HepG2 (cell line): Measurements from ENCODE around the gene PDE6C. TPM values are rescaled to one million over a fixed set of nuclear protein-coding genes. Genes with fewer than 3 reads are reported as not detected.

Source experiments
- ATAC-seq: fragments of 200-7000 bp; cut with Tn5 transposase; 3 replicates; pipeline ENCODE4 v1.9.1; 2020; ENCODE audit warnings: mild to moderate bottlenecking, moderate library complexity
- BruUV-seq: library from RNA; stranded (reverse); fragments of 400-500 nt; replicated peaks from 2 replicates; lab custom pipeline; 2021; lab: Mats Ljungman, UMichigan
- CTCF ChIA-PET: fragments of 300-600 bp; formaldehyde crosslinking; extraction: SDS; loops from one replicate; lab custom pipeline; 2021; ENCODE audit warnings: low total read pairs, inconsistent platforms, low intra/inter-chr PET ratio; lab: Yijun Ruan, JAX
- POLR2A ChIA-PET: fragments of 350-600 bp; sonication (Branson Sonifier 250); formaldehyde crosslinking; loops from one replicate; lab custom pipeline; 2020; ENCODE audit warnings: antibody characterized with exemption, inconsistent platforms; lab: Yijun Ruan, JAX
- DNase-seq: peaks from one replicate; pipeline ENCODE4 v3.0.0-alpha.2; 2015; ENCODE audit warnings: low spot score
- FAIRE-seq: peaks from 3 replicates; lab custom pipeline; 2011; peaks lifted over from hg19 to GRCh38; lab: Jason Lieb, UNC
- H2AFZ ChIP-seq: one replicate; pipeline ENCODE4 v1.6.1; 2011; ENCODE audit warnings: low read length, inconsistent platforms
- H3K27ac ChIP-seq: fragments of 300-600 bp; 3 replicates; pipeline ENCODE4 v1.8.0; 2011; ENCODE audit warnings: mixed run types, mild to moderate bottlenecking, mixed read lengths, low read length, inconsistent platforms; ENCODE audit not compliant: insufficient read depth; ENCODE audit errors: extremely low read length
- H3K27me3 ChIP-seq, 2 experiments: fragments of 200-600 bp in 1 of 2; 2 replicates in 1 of 2; 3 replicates in 1 of 2; pipeline versions ENCODE4 v1.6.0 to v1.8.0; 2011; ENCODE audit warnings: low read length in 2 of 2, mild to moderate bottlenecking in 2 of 2, moderate library complexity in 2 of 2, inconsistent platforms in 1 of 2; ENCODE audit not compliant: insufficient read depth in 2 of 2, control insufficient read depth in 1 of 2
- H3K36me3 ChIP-seq, 2 experiments: fragments of 200-600 bp in 1 of 2; replicated peaks in 1 of 2; 2 replicates in 1 of 2; 3 replicates in 1 of 2; pipeline versions ENCODE4 v1.5.1 to v1.8.0; 2011; ENCODE audit warnings: low read length in 2 of 2, inconsistent platforms in 1 of 2; ENCODE audit not compliant: insufficient read depth in 2 of 2, control insufficient read depth in 1 of 2
- H3K4me1 ChIP-seq: 2 replicates; pipeline ENCODE4 v1.5.1; 2012; ENCODE audit warnings: low read length, inconsistent platforms; ENCODE audit not compliant: insufficient read depth
- H3K4me2 ChIP-seq: 2 replicates; pipeline ENCODE4 v1.6.0; 2011; ENCODE audit warnings: low read depth, low read length, inconsistent platforms
- H3K4me3 ChIP-seq, 3 experiments: fragments of 200-600 bp in 1 of 3; sonication (generic), shearing (Covaris generic) in 1 of 3; replicated peaks in 1 of 3; 2 replicates each; pipeline ENCODE4 v1.5.1; 2011 to 2016; ENCODE audit warnings: low read length in 3 of 3, inconsistent platforms in 2 of 3, low read depth in 2 of 3, mild to moderate bottlenecking in 2 of 3, control low read depth in 1 of 3, mixed read lengths in 1 of 3; ENCODE audit not compliant: insufficient read depth in 1 of 3
- H3K79me2 ChIP-seq: one replicate; pipeline ENCODE4 v1.6.1; 2011; ENCODE audit warnings: low read length, inconsistent platforms; ENCODE audit not compliant: insufficient read depth
- H3K9ac ChIP-seq: 2 replicates; pipeline ENCODE4 v1.6.0; 2011; ENCODE audit warnings: mild to moderate bottlenecking, low read depth, low read length, inconsistent platforms; ENCODE audit not compliant: insufficient read depth
- H3K9me3 ChIP-seq: 2 replicates; pipeline ENCODE4 v1.5.1; 2012; ENCODE audit warnings: mild to moderate bottlenecking, low read length
- H4K20me1 ChIP-seq: 2 replicates; pipeline ENCODE4 v1.6.0; 2011; ENCODE audit warnings: inconsistent platforms, mild to moderate bottlenecking, low read length, moderate library complexity; ENCODE audit not compliant: insufficient read depth
- HNF4A ChIP-seq: sonication (generic); formaldehyde crosslinking; IDR thresholded peaks from 2 replicates; pipeline ENCODE4 v1.4.0; 2020; ENCODE audit warnings: missing genetic modification reagents
- HOXA5 ChIP-seq: sonication (generic); formaldehyde crosslinking; IDR thresholded peaks from 2 replicates; pipeline ENCODE4 v1.4.0; 2020; ENCODE audit warnings: missing genetic modification reagents
- ISL2 ChIP-seq: sonication (generic); formaldehyde crosslinking; IDR thresholded peaks from 2 replicates; pipeline ENCODE4 v1.5.0; 2020; ENCODE audit warnings: missing genetic modification reagents
- NFE2L1 ChIP-seq: sonication (generic); formaldehyde crosslinking; IDR thresholded peaks from 2 replicates; pipeline ENCODE4 v1.4.0; 2020; ENCODE audit warnings: missing genetic modification reagents, mild to moderate bottlenecking, borderline replicate concordance
- NKX3-1 ChIP-seq: sonication (generic); formaldehyde crosslinking; IDR thresholded peaks from 2 replicates; pipeline ENCODE4 v1.5.0; 2020; ENCODE audit warnings: missing genetic modification reagents
- PRPF4 ChIP-seq: fragments of 200-400 bp; formaldehyde crosslinking; IDR thresholded peaks from 2 replicates; pipeline ENCODE4 v1.6.1; 2016; ENCODE audit warnings: low read length, low read depth; ENCODE audit not compliant: poor library complexity, severe bottlenecking
- RBFOX2 ChIP-seq: fragments of 200-400 bp; formaldehyde crosslinking; IDR thresholded peaks from 2 replicates; pipeline ENCODE4 v1.6.1; 2017; ENCODE audit warnings: low read depth, mild to moderate bottlenecking, low read length
- REPIN1 ChIP-seq: sonication (generic); formaldehyde crosslinking; IDR thresholded peaks from 2 replicates; pipeline ENCODE4 v1.8.0; 2022; ENCODE audit warnings: missing genetic modification reagents, low read depth, mild to moderate bottlenecking, borderline replicate concordance
- SNAPC4 ChIP-seq: sonication (generic); formaldehyde crosslinking; IDR thresholded peaks from 2 replicates; pipeline ENCODE4 v1.4.0; 2020; ENCODE audit warnings: mild to moderate bottlenecking, missing genetic modification reagents
- SP1 ChIP-seq, 2 experiments: fragments of 450-650 bp in 1 of 2; sonication (generic) in 1 of 2; formaldehyde crosslinking in 1 of 2; IDR thresholded peaks; 2 replicates each; pipeline versions ENCODE4 v1.4.0 to v1.6.1; 2016 to 2020; ENCODE audit warnings: missing genetic modification reagents in 1 of 2
- STAT6 ChIP-seq: sonication (generic); formaldehyde crosslinking; IDR thresholded peaks from 2 replicates; pipeline ENCODE4 v1.4.0; 2020; ENCODE audit warnings: missing genetic modification reagents, mild to moderate bottlenecking, borderline replicate concordance
- ZNF230 ChIP-seq: sonication (generic); formaldehyde crosslinking; IDR thresholded peaks from 2 replicates; pipeline ENCODE4 v1.4.0; 2020; ENCODE audit warnings: mild to moderate bottlenecking, missing genetic modification reagents
- ZNF30 ChIP-seq: sonication (generic); formaldehyde crosslinking; IDR thresholded peaks from 2 replicates; pipeline ENCODE4 v1.5.0; 2020; ENCODE audit warnings: mild to moderate bottlenecking, missing genetic modification reagents
- ZNF496 ChIP-seq: sonication (generic); formaldehyde crosslinking; IDR thresholded peaks from 2 replicates; pipeline ENCODE4 v1.8.1; 2023; ENCODE audit warnings: mild to moderate bottlenecking, moderate library complexity, missing genetic modification reagents; ENCODE audit not compliant: insufficient replicate concordance
- ZNF563 ChIP-seq: sonication (generic); formaldehyde crosslinking; IDR thresholded peaks from 2 replicates; pipeline ENCODE4 v1.8.0; 2022; ENCODE audit warnings: mild to moderate bottlenecking, moderate library complexity, missing genetic modification reagents
- ZZZ3 ChIP-seq: sonication (generic); formaldehyde crosslinking; IDR thresholded peaks from 2 replicates; pipeline ENCODE4 v1.4.0; 2020; ENCODE audit warnings: missing genetic modification reagents, mild to moderate bottlenecking, borderline replicate concordance
- WGBS: methylation state at CpG from one replicate; pipeline ENCODE4 v1.1.6; 2017; ENCODE audit warnings: low lambda C conversion rate; 5-methylcytosine and 5-hydroxymethylcytosine counted together
- in situ Hi-C: cut with HindIII; loops from 2 replicates; pipeline ENCODE4 v1.10.0; 2017; ENCODE audit warnings: low pct_unique_long_range_greater_than_20kb; ENCODE audit not compliant: extremely low pct_ligation_motif_present
- intact Hi-C: fragments of 100-400 bp; cut with micrococcal nuclease; formaldehyde crosslinking; loops from one replicate; pipeline ENCODE4 v1.10.0; 2022; ENCODE audit not compliant: unreplicated experiment
- polyA plus RNA-seq, 8 experiments: library from polyadenylated mRNA; depleted of rRNA in 3 of 8; stranded (reverse) in 7 of 8; unstranded in 1 of 8; fragments of >200 nt; fragmentation: Illumina TruSeq in 4 of 8; extraction: Trizol in 4 of 8; gene quantifications; 2 replicates each; pipeline versions ENCODE4 v1.2.1 to v1.2.3, GENCODE V29; 2011 to 2016; ENCODE audit warnings: low read depth in 4 of 8, missing spikeins in 1 of 8, mixed read lengths in 1 of 8; ENCODE audit not compliant: insufficient read depth in 1 of 8
- total RNA-seq, 5 experiments: library from RNA; depleted of rRNA; stranded (reverse); fragments of >200 nt; fragmentation: Illumina TruSeq; extraction: Trizol; gene quantifications; 2 replicates each; pipeline ENCODE4 v1.2.3, GENCODE V29; 2016; ENCODE audit warnings: low read depth in 1 of 5

Gene PDE6C
- total and polyA plus RNA-seq, 2 of the 13 experiments (the other 11 are each of a cell fraction or from before 2014, with no cell fraction given), result 0.64 TPM; not detected in 1

- TF ChIP-seq ZNF230 (CRISPR knock-in tag), result no peak
- TF ChIP-seq RBFOX2, result no peak
- TF ChIP-seq PRPF4, result no peak
- no peak for TF ChIP-seq NFE2L1 (CRISPR knock-in tag)
Measured at GRCh38 chr10:93672890-93673289, 60.6 kb downstream of the PDE6C start (continued).

- Histone ChIP-seq H3K4me2 (no peak overlapping the region), H2AFZ (no peak overlapping the region), H3K9ac (no peak overlapping the region), H4K20me1 (no peaks in the 10 kb centered on the region), H3K27me3 (no peaks in the 10 kb centered on the region), H3K9me3 (no peaks in the 10 kb centered on the region), H3K79me2 (no peaks in the 10 kb centered on the region), H3K4me3 (no peak overlapping the region), H3K4me1 (peaks cover 35% of the 10 kb centered on the region), H3K27ac (no peak overlapping the region), H3K36me3 (peaks cover 7 to 30% of the 10 kb centered on the region in 2 experiments; a peak in 3 of 5 replicates)
- POLR2A ChIA-PET, result no interaction called here
- 94% methylated on average over 2 of the region's 2 CpGs for WGBS
- DNase-seq (no peak), FAIRE-seq (no peak), ATAC-seq (no peak)
- BruUV-seq, result no TSS peak
- in situ Hi-C loops (no loop called here), intact Hi-C loops (loop anchor here (5.0 kb wide), 1 partner anchor 71 kb away; the partner anchor contains the start of gene RBP4)
- CTCF ChIA-PET, result no interaction called here
- TF ChIP-seq SNAPC4 (CRISPR knock-in tag) (no peak), STAT6 (CRISPR knock-in tag) (no peak), NKX3-1 (CRISPR knock-in tag) (no peak), ZNF563 (CRISPR knock-in tag) (no peak), REPIN1 (CRISPR knock-in tag) (no peak), HNF4A (no peak), SP1 (IDR thresholded peaks at IDR 0.05) (no peak), SP1 (CRISPR knock-in tag; IDR thresholded peaks at IDR 0.05) (no peak), ZNF30 (no peak), ZNF496 (no peak), ISL2 (CRISPR knock-in tag) (no peak), ZZZ3 (CRISPR knock-in tag) (no peak), HOXA5 (CRISPR knock-in tag) (no peak)
Measured at GRCh38 chr10:93673791-93674190, 61.5 kb downstream of the PDE6C start.
